ENCODE data around the gene PTPRH. TPM values are rescaled to one million over a fixed set of nuclear protein-coding genes. Genes with fewer than 3 reads are reported as not detected.

The PTPRH gene
- polyA plus RNA-seq, 1 of the 3 experiments (the other 2 are of a cell fraction), result 1.1 TPM

- no peaks in the 10 kb centered on the region for H3K36me3 ChIP-seq (replicated peaks in 1 of 2; ENCODE audit: control insufficient read depth in 1 of 2, insufficient read depth in 2 of 2, low read length in 1 of 2)
- WGBS (ENCODE audit: low lambda C conversion rate), result 72% methylated on average over 9 of the region's 9 CpGs
- no peak overlapping the region for H3K4me3 ChIP-seq (ENCODE audit: low read depth in 2 of 2, low read length in 1 of 2)
- H3K9me3 ChIP-seq, result no peaks in the 10 kb centered on the region
- no peak overlapping the region for H3K4me2 ChIP-seq
- ChIA-PET CTCF (no interaction called here), POLR2A (no interaction called here)
- H3K27me3 ChIP-seq (ENCODE audit: insufficient read depth), result peaks cover 9% of the 10 kb centered on the region; the same call in 1 of the 2 replicates
- H3K9ac ChIP-seq, result no peak overlapping the region
- TF ChIP-seq GATA2 (CRISPR knock-in tag; IDR thresholded peaks at IDR 0.05), result no peak
- no peak for TF ChIP-seq GABPA (IDR thresholded peaks at IDR 0.05; ENCODE audit: low read depth)
- DNase-seq, result no peak
- H3K79me2 ChIP-seq (ENCODE audit: insufficient read depth), result no peaks in the 10 kb centered on the region
- H2AFZ ChIP-seq (ENCODE audit: low read depth), result no peak overlapping the region
- peaks cover 4% of the 10 kb centered on the region for H3F3A ChIP-seq (replicated peaks; ENCODE audit: insufficient read depth)
- H3K4me1 ChIP-seq (ENCODE audit: control insufficient read depth in 1 of 2, insufficient read depth in 2 of 2, low read depth in 1 of 2, low read length in 1 of 2), result peaks cover 0 to 4% of the 10 kb centered on the region in 2 experiments; a peak in 1 of 4 replicates
- no peaks in the 10 kb centered on the region for H4K20me1 ChIP-seq (ENCODE audit: insufficient read depth)
- no peaks in the 10 kb centered on the region for H3K9me2 ChIP-seq
- no peak overlapping the region for H3K27ac ChIP-seq (ENCODE audit: low read depth in 2 of 2, low read length in 1 of 2)
Observed at GRCh38 chr19:55137915-55138314, 71.4 kb downstream of the PTPRH start.

GRCh38 chr19:55136399-55137102, 72.8 kb downstream of the PTPRH start:
- Histone ChIP-seq H4K20me1 (ENCODE audit: insufficient read depth) (no peaks in the 10 kb centered on the region), H2AFZ (ENCODE audit: low read depth) (no peak overlapping the region), H3K9me3 (no peaks in the 10 kb centered on the region), H3K27me3 (ENCODE audit: insufficient read depth) (peaks cover 9% of the 10 kb centered on the region; the same call in 1 of the 2 replicates), H3K9ac (no peak overlapping the region), H3K79me2 (ENCODE audit: insufficient read depth) (no peaks in the 10 kb centered on the region), H3K4me2 (no peak overlapping the region), H3K4me1 (ENCODE audit: control insufficient read depth in 1 of 2, insufficient read depth in 2 of 2, low read depth in 1 of 2, low read length in 1 of 2) (peaks cover 0 to 4% of the 10 kb centered on the region in 2 experiments; a peak in 1 of 4 replicates), H3K9me2 (no peaks in the 10 kb centered on the region), H3F3A (replicated peaks; ENCODE audit: insufficient read depth) (peaks cover 4% of the 10 kb centered on the region), H3K27ac (ENCODE audit: low read depth in 2 of 2, low read length in 1 of 2) (no peak overlapping the region), H3K4me3 (ENCODE audit: low read depth in 2 of 2, low read length in 1 of 2) (no peak overlapping the region), H3K36me3 (replicated peaks in 1 of 2; ENCODE audit: control insufficient read depth in 1 of 2, insufficient read depth in 2 of 2, low read length in 1 of 2) (no peaks in the 10 kb centered on the region)
- peak; percentile 11 for DNase-seq
- no peak for TF ChIP-seq CHD2 (IDR thresholded peaks at IDR 0.05; ENCODE audit: low read length, partially characterized antibody)
- TF ChIP-seq CTCF (IDR thresholded peaks at IDR 0.05), result no peak
- TF ChIP-seq USF1 (IDR thresholded peaks at IDR 0.05; ENCODE audit: borderline replicate concordance, low read depth), result no peak
- TF ChIP-seq YY1 (IDR thresholded peaks at IDR 0.05; ENCODE audit: low read depth), result no peak
- no peak for TF ChIP-seq EZH2phosphoT487 (IDR thresholded peaks at IDR 0.05; ENCODE audit: borderline replicate concordance, low read depth)
- no peak for TF ChIP-seq FOXJ3 (CRISPR knock-in tag; IDR thresholded peaks at IDR 0.05)
- no peak for TF ChIP-seq GABPA (IDR thresholded peaks at IDR 0.05; ENCODE audit: low read depth)
- TF ChIP-seq ZBTB33 (IDR thresholded peaks at IDR 0.05; ENCODE audit: borderline replicate concordance, low read depth), result no peak
- no peak for TF ChIP-seq RAD21 (IDR thresholded peaks at IDR 0.05; ENCODE audit: low read length)
- no peak for TF ChIP-seq MAX (IDR thresholded peaks at IDR 0.05; ENCODE audit: low read depth)
- no peak for TF ChIP-seq TAF1 (IDR thresholded peaks at IDR 0.05; ENCODE audit: borderline replicate concordance, low read depth, low read length)
- TF ChIP-seq FOSL2 (IDR thresholded peaks at IDR 0.05; ENCODE audit: borderline replicate concordance, low read depth), result no peak
- ChIA-PET POLR2A (no interaction called here), CTCF (interaction anchor here (0.8 to 2.2 kb wide), 12 partner anchors 9 to 496 kb away, joined by 3 to 12 read pairs (median 4); partner anchors contain the start of gene PPP1R12C)
- WGBS (ENCODE audit: low lambda C conversion rate), result 64% methylated on average over 12 of the region's 17 CpGs

Measured in SK-N-SH (cell line).